ENCODE results near the gene ATP6V1E1.
"Not testable (repeated sequence)": the region's sequence is repeated elsewhere in the genome, so short reads cannot be mapped to it uniquely, and the experiment has no call there.

Gene ATP6V1E1

DNA sequence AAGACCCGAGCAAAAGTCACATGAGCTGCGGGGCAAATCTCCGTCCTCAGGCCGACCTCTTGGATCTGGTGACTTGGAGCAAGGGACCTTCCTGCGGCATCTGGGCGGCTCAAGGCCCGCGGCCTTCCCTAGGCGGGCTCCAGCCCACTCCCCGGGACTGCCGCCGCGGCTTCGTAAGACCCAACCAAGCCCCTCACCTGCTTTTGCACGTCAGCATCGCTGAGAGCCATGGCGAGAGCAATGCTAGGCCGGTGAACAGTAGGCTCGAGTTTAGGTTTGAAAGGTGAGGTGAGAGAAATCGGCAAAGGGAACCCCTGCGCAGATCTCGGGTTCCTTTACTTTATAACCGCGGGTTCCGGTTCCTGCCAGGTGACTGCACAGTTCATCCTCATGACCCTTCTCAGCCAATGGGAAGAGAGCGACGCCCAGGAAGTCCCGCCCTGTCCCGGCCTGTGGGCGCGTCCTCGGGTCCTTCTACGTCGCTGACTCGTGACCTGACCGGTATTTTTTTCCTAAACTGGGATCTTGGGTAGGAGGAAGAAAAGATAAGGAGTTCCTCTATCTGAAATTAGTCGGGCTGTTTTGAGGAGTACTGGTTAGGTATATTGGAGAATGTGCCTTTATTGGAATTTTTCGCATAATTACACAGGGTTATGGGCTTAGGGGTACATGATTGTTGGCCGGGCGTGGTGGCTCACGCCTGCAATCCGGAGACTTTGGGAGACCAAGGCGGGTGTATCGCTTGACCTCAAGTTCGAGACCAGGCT lies at the start of gene ATP6V1E1:
Gene ATP6V1E1, minus strand, starts transcription at position 344 of the 767 bp plus-strand sequence. Its CDS starts 114 bp downstream, at position 230.
- in situ Hi-C loops (cut with HindIII; ENCODE audit: low sequenced_read_pairs): no loop called here

DNA sequence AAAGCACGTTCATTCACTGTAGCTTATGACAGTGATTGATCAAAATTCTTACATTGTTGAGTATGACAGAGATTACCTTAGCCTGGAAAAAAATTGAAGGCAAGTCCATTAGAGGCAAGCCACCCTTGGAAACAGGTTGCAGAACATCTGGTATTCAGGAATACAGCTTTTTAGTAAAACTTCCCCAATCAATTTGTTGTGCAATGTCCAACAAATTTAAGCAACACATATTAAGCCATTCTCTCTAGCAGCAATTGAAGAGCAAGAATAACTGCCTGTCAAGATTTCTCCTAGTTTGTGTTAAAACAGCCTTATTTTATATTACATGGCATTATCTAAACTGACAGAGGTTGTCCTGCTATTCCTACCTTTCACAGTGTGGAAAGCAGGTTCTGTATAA lies 47.0 kb upstream of the ATP6V1E1 start:
- in situ Hi-C loops (cut with HindIII; ENCODE audit: low sequenced_read_pairs): no loop called here

DNA sequence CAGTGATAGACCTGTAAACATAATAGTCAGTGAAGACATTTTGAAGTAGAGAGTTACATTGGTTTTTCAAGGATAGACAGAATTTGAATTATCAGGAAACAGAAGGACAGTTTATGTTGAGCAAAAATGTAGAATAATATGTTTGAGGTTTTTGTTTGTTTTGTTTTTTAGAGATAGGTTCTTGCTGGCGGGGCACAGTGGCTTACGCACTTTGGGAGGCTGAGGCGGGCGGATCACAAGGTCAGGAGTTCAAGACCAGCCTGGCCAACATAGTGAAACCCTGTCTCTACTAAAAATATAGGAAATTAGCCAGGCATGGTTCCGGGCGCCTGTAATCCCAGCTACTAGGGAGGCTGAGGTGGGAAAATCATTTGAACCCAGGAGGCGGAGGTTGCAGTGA lies 45.6 kb upstream of the ATP6V1E1 start:
- in situ Hi-C loops (cut with HindIII; ENCODE audit: low sequenced_read_pairs): no loop called here

DNA sequence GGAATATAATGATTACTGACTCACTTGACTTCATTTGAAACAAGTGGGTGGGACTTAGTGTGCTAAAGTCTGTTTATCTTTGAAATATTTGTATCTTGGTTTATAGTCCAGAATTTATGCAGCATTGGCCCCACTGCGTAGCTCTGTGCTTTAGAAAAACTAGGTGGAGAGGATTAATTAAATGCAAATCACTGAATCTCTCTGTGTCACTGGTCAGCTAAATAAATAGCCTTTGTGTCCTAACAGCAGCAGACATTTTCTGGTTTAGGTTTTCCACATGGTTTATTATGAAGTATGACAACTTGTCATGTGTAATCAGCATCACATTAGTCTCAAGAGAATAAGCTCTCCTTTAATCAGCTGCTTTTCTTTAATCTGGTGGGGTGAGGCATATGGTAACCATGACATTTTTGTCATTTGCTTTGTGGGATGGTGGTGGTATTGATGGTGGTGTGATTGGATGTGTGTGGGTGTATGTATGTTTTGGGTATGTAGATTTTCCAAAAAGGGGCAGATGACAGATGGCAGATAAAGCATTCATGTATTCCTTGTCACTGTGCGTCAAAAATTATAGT lies 44.0 kb upstream of the ATP6V1E1 start:
- in situ Hi-C loops (cut with HindIII; ENCODE audit: low sequenced_read_pairs): no loop called here

DNA sequence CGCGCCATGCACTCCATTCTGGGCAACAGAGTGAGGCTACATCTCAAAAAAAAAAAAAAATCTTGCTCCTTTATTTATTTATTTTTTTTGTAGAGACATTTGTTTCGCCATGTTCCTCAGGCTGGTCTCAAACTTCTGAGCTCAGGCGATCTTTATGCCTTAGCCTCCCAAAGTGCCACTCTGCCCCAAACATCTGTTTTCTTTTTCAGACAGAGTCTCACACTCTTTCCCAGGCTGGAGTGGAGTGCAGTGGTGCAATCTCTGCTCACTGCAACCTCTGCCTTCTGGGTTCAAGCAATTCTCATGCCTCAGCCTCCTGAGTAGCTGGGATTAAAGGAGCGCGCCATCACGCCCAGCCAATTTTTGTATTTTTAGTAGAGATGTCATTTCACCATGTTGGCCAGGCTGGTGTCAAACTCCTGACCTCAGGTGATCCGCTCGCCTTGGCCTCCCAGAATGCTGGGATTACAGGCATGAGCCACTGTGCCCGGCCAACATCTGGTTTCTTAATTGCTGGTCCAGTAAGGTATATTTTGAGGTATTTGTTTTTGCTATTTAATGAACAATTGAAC lies 43.1 kb upstream of the ATP6V1E1 start:
- in situ Hi-C loops (cut with HindIII; ENCODE audit: low sequenced_read_pairs): not testable (repeated sequence)

DNA sequence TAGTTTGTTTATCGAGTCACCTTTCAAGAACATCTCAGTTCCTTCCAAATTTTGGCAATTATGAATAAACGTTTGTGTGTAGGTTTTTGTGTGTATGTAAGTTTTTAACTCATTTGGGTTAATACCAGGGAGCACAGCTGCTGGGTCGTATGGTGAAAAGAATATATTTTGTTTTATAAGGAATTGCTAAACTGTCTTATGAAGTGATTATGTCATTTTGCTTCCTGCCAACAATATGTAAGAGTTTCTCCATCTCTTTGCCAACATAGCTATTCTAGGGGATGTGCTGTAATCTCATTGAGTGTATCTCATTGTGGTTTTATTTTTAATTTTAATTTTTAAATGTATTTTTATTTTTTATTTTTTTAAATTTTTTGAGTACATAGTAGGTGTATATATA lies 37.3 kb upstream of the ATP6V1E1 start:
- in situ Hi-C loops (cut with HindIII; ENCODE audit: low sequenced_read_pairs): no loop called here

DNA sequence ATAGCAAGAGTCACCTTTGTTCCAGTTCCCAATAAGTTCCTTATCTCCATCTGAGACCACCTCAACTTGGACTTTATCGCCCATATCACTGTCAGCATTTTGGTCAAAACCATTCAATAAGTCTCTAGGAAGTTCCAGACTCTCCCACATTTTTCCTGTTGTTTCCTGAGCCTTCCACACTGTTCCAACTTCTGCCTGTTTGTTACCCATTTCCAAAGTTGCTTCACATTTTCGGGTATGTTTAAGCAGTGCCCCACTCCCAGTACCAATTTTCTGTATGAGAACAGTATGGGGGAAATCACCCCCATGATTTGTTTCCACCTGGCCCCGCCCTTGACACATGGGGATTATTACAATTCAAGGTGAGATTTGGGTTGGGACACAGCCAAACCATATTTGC lies 36.7 kb upstream of the ATP6V1E1 start:
- in situ Hi-C loops (cut with HindIII; ENCODE audit: low sequenced_read_pairs): no loop called here

DNA sequence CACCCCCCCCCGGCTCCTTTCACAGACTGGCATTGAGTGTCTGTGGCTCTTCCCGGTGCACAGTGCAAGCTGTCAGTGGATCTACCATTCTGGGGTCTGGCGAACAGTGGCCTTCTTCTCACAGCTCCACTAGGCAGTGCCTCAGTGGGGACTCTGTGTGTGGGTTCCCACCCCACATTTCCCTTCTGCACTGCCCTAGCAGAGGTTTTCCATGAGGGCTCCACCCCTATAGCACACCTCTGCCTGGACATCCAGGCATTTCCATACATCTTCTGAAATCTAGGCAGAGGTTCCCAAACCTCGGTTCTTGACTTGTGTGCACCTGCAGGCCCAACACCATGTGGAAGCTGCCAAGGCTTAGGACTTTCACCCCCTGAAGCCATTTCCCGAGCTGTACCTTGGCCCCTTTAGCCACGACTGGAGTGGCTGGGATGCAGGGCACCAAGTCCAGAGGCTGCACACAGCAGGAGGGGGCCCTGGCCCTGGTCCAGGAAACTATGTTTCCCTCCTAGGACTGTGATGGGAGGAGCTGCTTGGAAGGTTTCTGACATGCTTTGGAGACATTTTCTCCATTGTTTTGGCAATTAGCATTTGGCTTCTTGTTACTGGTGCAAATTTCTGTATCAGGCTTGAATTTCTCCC lies 36.0 kb upstream of the ATP6V1E1 start:
- in situ Hi-C loops (cut with HindIII; ENCODE audit: low sequenced_read_pairs): no loop called here

DNA sequence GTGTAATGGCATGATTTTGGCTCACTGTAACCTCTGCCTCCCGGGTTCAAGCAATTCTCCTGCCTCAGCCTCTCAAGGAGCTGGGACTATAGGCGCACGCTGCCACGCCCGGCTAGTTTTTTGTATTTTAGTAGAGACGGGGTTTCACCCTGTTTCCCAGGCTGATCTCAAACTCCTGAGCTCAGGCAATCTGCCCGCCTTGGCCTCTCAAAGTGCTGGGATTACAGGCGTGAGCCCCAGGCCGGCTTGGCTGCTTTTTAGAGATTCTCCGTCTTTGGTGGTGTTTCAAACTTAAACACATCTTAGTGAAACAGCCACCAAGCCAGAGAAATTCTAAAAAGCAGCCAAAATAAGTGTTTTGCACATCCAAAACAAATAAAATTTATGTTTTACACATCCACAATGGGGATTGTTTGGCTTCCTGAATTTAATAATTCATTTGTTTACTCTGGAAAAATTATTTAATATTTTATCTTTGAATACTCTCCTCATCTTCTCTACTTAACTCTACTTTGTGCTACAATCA lies 28.4 kb upstream of the ATP6V1E1 start:
- in situ Hi-C loops (cut with HindIII; ENCODE audit: low sequenced_read_pairs): no loop called here

DNA sequence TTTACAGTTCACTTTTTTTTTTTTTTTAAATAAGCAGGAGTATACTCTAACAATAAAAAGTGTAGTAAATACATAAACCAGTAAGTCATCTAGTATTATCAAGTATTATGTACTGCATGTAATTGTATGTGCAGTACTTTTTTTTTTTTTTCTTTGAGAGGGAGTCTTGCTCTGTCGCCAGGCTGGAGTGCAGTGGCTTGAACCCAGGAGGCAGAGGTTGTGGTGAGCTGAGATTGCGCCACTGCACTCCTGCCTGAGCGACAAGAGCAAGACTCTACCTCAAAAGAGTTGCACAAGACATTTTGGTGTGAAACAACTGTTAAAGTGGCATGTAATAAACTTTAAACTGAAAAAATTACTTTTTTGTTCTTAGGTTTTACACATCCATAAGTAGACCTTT lies 26.7 kb upstream of the ATP6V1E1 start:
- in situ Hi-C loops (cut with HindIII; ENCODE audit: low sequenced_read_pairs): no loop called here

DNA sequence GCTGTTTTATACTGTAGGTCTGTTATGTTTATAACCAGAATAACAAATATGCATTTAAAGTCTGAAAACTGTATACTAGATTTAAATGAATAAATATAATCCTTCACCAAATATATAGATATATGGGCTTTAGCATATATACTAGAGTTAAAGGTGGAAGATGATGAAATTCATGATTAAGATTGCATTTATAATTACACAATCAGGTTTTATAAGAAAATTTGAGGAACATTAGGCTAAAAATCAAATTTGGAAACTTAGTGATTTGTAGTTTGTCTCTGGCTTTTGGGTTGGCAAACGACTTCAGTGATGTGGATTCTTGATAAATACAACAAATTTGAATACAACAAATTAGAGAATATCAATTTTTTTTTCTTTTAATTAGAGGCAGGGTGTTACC lies 20.0 kb upstream of the ATP6V1E1 start:
- in situ Hi-C loops (cut with HindIII; ENCODE audit: low sequenced_read_pairs): no loop called here

DNA sequence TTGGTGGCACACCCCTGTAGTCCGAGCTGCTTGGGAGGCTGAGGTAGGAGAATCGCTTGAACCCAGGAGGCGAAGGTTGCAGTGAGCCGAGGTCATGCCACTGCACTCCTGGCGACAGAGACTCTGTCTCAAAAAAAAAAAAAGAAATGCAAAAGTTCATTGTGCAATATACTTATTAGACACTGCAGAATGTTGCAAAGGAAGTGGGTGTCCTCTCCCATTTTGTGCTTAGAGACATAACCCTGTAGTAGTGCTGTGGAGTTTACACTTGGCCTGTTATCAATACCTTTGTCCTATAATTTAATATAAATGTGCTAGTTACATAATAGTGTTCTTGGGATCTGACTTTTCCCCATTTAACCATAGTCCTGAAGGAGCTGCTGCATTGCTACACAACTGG lies 19.4 kb upstream of the ATP6V1E1 start:
- in situ Hi-C loops (cut with HindIII; ENCODE audit: low sequenced_read_pairs): no loop called here

DNA sequence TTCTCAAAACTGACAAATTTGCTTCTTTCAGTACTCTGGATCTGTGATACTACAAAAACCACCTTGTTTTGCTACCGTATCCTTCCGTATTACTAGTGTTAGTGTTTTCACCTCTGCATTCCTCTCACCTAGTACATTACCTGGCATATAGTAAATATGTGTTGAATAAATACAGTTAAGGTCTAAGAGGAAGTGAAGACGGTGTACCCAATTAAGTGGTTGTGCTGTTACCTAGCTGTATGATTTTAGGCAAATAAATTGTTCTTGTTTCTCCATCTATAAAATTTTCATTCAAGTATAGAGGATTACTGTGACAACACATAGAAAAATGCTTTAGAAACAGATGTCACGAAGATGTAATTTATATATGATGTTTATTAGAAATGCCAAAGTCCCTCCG lies 18.9 kb upstream of the ATP6V1E1 start:
- in situ Hi-C loops (cut with HindIII; ENCODE audit: low sequenced_read_pairs): no loop called here

DNA sequence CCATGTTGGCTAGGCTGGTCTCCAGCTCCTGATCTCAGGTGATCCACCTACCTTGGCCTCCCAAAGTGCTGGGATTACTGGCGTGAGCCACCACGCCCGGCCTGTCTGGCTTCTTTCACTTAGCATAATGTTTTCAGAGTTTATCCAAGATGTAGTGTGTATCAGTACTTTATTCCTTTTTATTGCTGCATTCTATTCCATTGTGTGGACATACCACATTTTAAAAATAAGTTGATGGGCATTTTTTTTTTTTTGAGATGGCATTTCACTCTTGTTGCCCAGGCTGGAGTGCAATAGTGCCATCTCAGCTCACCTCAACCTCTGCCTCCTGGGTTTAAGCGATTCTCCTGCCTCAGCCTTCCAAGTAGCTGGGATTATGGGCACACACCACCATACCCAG lies 13.8 kb upstream of the ATP6V1E1 start:
- in situ Hi-C loops (cut with HindIII; ENCODE audit: low sequenced_read_pairs): not testable (repeated sequence)

DNA sequence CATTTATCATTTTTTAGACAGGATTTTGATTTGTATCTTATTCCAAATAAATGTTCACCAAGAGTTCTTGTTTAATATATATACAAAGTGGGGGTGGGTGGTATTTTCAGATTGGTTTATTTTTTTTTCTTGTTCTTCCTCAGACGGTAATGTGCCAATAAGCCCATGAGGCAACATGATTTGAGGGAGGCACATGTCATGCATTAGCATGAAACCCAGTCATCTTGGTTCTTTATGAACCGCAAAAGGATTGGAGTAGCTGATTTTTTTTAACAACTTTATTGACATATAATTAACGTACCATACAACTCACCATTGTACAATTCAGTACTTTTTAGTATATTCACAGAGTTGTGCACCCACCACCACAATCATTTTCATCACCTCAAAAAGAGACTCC lies 12.7 kb upstream of the ATP6V1E1 start:
- in situ Hi-C loops (cut with HindIII; ENCODE audit: low sequenced_read_pairs): no loop called here

DNA sequence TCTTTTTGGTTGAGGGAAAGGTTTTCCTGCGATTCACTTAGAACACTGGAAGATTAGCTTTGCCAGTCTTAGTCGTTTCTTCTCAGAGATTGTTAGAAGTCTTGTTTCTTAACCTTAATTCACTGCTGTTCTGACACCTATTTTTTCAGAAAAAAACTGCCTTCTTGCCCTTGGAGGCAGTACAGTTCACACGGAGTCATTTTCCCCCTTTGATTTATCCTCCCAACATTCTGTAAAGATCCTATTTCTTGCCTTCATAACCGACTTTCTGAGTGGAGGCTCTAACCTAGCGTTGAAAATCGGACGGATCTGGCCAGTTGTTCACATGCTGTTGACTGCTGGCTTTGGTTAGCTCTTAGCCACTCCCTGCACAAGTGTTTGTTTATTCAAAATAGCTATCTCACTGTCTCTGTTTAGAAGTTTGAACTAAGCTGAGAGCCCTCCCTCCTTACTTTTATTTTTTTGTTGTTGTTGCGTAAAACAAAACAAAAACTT lies 10.7 kb upstream of the ATP6V1E1 start:
- in situ Hi-C loops (cut with HindIII; ENCODE audit: low sequenced_read_pairs): no loop called here

DNA sequence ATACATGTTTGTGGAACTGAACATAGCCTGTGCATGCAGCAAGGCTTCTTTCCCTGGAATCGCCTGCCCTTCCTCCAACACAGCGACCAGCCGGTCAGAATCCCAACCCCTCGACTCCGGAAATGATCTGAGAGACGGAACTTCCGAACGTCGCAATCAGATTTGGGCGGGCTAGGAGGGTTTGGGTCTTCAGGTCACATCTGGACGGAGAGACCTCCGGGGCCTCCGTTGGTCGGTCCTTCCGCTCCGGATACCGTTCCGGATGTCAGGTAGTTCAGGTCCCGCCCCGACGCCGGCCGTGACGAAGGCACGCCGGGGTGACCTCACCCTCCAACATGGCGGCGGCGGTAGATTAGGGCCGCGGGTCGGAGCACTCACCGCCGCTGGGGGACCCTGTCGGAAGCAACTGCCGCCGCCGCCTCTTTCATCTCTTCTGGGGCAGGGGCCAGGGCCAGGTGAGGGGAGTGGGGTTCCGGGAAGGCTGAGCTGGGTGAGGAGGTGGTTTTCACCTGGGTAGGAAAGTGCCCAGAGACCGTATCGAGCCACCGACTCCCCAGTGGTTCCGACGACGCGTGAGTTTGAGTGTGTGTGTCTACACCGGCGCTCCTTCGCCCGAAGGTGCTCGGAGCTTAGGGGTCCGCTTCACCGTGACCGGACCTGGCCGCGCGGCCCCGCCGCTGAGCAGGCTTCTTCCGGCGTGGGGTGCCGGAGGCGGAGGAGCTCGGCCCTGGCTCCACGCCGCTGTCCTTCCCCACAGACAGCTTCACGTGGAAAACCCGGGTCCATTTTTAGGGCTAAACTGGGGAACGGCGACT lies 10.1 kb upstream of the ATP6V1E1 start, which contains the start of gene BCL2L13:
Gene BCL2L13, plus strand, starts transcription at position 326 of the 815 bp plus-strand sequence. CDS start 16,955 bp downstream, outside the sequence.
- in situ Hi-C loops (cut with HindIII; ENCODE audit: low sequenced_read_pairs): no loop called here

DNA sequence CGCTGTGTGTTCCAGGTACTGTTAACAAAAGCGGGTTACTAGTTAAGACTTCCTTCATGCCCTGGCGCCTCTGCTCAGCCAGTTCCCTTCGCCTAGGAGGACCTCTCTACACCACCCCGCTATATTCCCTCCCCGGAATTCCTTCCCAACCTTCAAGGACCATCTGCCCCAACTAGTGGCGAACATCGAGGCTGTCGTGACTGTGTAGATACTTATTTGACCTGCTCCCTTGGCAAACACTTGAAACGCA lies 9.6 kb upstream of the ATP6V1E1 start:
- in situ Hi-C loops (cut with HindIII; ENCODE audit: low sequenced_read_pairs): no loop called here

DNA sequence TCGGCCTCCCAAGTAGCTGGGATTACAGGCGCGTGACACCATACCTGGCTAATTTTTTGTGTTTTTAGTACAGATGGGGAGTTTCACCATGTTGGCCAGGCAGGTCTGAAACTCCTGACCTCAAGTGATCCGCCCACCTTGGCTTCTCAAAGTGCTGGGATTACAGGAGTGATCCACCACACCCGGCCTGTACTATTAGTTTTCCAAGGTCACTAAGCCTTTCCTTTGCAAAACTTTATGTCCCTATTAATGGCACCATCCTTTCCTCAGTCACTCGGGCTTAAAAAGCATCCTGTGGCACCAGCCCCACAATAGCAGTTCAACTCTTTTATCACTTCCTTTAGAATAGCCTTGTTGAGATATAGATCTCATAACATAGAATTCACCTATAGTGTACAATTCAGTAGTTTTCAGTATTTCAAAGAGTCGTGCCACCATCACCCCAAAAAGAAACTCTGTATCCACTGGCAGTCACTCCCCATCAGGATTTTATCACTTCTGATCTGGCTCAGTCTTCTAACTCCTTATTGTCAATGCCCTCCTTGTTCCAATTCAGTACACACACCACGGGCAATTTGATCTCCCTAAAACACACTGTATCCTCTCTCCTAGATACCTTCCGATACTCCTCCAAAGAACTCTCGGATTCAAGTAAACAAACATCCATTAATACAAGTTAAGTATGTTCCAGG lies 9.1 kb upstream of the ATP6V1E1 start:
- in situ Hi-C loops (cut with HindIII; ENCODE audit: low sequenced_read_pairs): no loop called here

DNA sequence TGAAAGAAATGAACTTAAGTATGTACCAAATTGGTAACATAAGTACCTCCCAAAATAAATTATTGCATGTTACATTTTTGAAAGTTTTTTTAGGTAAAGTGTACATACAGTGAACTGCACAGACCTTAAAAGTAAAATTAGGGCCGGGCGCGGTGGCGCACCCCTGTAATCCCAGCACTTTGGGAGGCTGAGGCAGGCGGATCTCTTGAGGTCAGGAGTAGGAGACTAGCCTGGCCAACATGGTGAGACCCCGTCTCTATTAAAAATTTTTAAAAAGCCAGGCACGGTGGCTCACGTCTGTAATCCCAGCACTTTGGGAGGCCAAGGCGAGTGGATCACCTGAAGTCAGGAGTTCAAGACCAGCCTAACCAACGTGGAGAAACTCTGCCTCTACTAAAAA lies 8.3 kb upstream of the ATP6V1E1 start:
- in situ Hi-C loops (cut with HindIII; ENCODE audit: low sequenced_read_pairs): not testable (repeated sequence)

All from DLD1 (cell line).